ENCODE data around the gene OCSTAMP.

Gene OCSTAMP

GRCh38 chr20:46507760-46508407 is 42.6 kb downstream of the OCSTAMP start:
- DNase-seq: no peak

DNA sequence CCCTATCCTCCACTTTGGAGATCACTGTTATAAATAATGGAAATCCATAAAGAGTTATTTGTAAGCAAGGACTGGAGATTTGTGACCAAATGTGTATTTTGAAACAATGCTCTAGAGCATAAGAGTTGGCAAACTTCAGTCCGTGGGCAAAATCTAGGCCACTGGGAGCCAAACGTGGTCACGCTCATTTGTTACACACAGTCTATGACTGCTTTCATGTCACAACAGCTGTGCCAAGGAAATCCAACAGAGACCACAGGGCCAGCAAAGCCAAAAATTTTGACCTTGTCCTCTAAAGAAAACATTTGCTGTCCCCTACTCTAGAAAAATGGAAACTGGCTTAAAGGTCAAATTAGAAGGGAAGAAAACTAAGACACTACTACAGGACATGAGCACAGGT is 44.9 kb downstream of the OCSTAMP start:
- no peak for DNase-seq

DNA sequence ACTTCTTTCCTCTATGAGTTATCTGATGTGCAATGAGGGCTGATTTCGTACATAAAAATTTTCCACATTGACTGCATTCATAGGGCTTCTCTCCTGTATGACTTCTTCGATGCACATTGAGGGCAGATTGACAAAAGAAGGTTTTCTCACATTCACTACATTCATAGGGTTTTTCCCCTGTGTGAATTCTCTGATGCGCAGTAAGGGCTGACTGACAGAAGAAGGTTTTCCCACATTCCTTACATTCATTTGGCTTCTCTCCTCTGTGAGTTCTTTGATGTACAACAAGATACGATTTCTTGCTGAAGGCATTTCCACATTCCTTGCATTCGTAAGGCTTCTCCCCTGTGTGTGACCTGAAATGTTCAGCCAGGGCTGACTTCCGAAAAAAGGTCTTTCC is 48.5 kb downstream of the OCSTAMP start:
- DNase-seq: no peak

DNA sequence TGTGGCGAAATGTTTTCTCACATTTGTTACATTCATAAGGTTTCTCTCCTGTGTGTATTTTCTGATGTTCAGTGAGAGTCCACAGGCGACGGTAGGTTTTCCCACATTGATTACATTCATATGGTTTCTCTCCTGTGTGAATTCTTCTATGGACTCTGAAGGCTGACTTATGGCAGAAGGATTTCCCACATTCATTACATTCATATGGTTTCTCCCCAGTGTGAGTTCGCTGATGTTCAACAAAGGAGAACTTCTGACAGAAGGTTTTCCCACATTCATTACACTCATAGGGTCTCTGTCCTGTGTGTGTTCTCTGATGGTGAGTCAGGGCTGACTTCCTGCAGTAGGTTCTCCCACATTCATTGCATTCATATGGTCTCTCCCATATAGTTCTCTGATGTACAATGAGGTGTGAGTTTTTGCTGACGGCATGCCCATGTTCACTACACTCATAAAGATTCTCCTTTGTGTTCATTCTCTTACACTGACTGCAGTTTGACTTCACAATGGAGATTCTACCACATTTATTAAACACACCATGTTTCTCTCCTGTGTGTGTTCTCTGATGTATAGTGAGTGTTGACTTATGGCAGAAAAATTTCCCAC is 49.0 kb downstream of the OCSTAMP start:
- no peak for DNase-seq

GRCh38 chr20:46494077-46494476 is 56.4 kb downstream of the OCSTAMP start:
- no peak for DNase-seq

GRCh38 chr20:46491354-46491753 is 59.1 kb downstream of the OCSTAMP start:
- DNase-seq: no peak

Measured in kidney glomerular epithelial cell (primary cell).